Fibroblast of the aortic adventitia (primary cell): ENCODE measurements around the gene ZNF24. TPM values are rescaled to one million over a fixed set of nuclear protein-coding genes. Genes with fewer than 3 reads are reported as not detected.

Experiments
- DNase-seq: peaks from one replicate; pipeline ENCODE4 v3.0.0-alpha.2; 2010; ENCODE audit warnings: low read depth
- H3K4me3 ChIP-seq: 2 replicates; pipeline ENCODE4 v1.5.1; 2011; ENCODE audit warnings: low read depth, mild to moderate bottlenecking, control low read depth, low read length, moderate library complexity
- total RNA-seq: library from RNA; depleted of rRNA; stranded (reverse); fragments of >200 nt; gene quantifications from 2 replicates; pipeline ENCODE4 v1.2.3, GENCODE V29; 2012; ENCODE audit warnings: low replicate concordance
- TF ChIP-seq, protein P1 (sequence below): IDR thresholded peaks from 2 replicates; pipeline ENCODE4 v1.5.1; 2011; ENCODE audit warnings: mild to moderate bottlenecking, low read length, control low read depth, inconsistent platforms; ENCODE audit not compliant: insufficient read depth

ZNF24 gene
- total RNA-seq, 1 donor: 29.4 TPM

DNA sequence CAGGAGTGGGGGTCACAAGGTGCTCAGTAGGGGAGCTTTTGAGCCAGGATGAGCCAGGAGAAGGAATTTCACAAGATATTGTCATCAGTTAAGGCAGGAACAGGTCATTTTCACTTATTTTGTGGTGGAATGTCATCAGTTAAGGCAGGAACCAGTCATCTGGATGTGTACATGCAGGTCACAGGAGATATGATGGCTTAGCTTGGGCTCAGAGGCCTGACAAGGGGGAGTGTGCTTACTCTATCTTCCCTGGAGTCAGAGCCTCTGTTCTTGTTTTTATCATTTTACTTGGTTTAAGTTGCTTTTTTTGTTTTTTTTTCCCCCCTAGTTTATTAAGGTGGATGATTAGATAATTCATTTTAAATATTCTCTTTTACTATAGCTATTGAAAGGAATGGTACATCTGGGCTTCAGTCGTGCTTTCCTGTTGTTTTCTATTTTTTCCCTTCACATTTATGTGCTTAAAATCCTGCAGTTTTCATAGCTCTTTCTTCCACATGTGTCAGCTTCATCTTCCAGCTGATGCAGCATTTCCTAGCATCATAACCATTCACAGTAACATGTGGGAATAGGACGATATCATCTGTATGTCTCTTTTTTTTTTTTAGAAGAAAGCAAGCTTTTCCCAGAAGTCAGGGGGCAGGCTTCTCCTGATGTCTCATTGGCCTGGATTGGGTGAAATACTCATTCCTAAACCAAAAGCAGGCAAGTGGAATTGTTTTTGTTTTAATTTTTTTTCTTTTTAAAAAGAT is 17.5 kb upstream of the ZNF24 start:
- TF ChIP-seq, protein P1, sequence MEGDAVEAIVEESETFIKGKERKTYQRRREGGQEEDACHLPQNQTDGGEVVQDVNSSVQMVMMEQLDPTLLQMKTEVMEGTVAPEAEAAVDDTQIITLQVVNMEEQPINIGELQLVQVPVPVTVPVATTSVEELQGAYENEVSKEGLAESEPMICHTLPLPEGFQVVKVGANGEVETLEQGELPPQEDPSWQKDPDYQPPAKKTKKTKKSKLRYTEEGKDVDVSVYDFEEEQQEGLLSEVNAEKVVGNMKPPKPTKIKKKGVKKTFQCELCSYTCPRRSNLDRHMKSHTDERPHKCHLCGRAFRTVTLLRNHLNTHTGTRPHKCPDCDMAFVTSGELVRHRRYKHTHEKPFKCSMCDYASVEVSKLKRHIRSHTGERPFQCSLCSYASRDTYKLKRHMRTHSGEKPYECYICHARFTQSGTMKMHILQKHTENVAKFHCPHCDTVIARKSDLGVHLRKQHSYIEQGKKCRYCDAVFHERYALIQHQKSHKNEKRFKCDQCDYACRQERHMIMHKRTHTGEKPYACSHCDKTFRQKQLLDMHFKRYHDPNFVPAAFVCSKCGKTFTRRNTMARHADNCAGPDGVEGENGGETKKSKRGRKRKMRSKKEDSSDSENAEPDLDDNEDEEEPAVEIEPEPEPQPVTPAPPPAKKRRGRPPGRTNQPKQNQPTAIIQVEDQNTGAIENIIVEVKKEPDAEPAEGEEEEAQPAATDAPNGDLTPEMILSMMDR: no peak
- no peak overlapping the region for H3K4me3 ChIP-seq
- DNase-seq: no peak

DNA sequence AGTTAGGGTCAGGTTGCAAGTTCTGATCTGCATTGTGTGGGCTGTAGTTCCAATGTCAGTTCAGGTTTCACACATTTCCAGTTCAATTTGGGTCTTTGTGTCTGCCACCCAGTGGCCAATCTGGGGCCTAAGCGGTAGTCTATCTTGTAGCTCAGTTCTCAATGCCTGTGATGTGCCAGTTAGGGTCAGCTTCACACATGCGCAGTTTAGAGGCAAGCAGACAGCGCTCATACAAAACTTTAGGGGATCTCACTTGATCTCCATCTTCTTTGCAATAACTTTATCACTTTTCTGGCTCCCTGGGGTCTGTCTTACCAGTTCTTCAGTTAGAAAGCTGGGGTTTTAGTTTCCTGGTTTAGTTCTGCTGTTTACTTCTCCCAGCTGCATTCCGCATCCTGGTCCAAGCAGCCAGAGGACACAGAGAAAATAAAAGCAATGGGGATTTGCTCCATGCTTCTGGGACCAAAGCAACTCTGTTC is 11.0 kb upstream of the ZNF24 start:
- TF ChIP-seq, protein P1: peak; percentile 87
- H3K4me3 ChIP-seq: no peak overlapping the region
- peak; percentile 89 for DNase-seq

DNA sequence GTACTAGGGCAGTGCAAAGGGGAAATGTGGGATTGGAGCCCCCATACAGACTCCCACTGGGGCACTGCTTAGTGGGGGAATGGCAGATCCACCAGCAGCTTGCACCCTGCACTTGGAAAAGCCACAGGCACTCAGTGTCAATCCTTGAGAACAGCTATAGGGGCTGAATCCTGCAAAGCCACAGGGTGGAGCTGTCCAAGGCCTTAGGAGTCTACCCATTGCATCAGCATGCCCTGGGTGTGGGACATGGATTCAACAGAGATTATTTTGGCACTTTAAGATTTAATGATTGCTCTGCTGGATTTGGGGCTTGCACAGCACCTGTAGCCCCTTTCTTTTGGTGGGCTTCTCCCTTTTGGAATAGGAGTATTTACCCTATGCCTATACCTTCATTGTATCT is 8.6 kb upstream of the ZNF24 start:
- DNase-seq: no peak
- H3K4me3 ChIP-seq: no peak overlapping the region
- TF ChIP-seq, protein P1: no peak

DNA sequence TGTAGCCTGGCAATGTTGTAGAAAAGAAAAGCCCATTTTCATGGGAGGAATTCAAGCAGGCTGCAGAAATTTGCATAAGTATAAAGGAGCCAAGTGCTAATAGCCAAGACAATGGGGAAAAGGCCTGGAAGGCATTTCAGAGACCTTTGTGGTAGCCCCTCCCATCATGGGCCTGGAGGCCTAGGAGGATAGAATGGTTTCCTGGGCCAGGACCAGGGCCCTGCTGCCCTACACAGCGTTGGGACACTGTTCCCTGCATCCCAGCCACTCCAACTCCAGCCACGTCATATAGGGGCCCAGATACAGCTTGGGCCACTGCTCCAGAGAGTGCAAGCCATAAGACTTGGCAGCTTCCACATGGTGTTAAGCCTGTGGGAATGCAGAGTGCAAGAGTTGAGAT is 8.1 kb upstream of the ZNF24 start:
- TF ChIP-seq, protein P1: no peak
- DNase-seq: no peak
- no peak overlapping the region for H3K4me3 ChIP-seq

DNA sequence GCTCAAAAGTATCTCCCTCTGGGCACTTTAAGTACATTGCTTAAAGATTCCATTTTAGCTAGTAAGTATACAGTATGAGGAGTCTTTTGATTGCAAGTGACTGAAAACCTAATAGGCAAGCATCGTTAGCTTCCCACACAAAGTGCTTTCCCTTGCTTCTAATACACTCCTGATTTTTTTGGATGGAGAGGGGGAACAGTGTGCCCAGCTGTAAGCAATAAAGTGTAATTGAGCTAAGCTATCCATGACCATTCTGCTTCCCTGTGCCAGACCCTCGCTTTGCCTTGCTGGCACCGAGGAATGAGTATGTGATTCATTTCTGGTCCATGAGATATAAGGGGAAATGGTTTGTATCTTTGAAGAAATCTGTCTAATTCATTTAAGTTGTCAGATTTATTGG is 3.8 kb upstream of the ZNF24 start:
- DNase-seq: no peak
- TF ChIP-seq, protein P1: no peak
- H3K4me3 ChIP-seq: no peak overlapping the region

DNA sequence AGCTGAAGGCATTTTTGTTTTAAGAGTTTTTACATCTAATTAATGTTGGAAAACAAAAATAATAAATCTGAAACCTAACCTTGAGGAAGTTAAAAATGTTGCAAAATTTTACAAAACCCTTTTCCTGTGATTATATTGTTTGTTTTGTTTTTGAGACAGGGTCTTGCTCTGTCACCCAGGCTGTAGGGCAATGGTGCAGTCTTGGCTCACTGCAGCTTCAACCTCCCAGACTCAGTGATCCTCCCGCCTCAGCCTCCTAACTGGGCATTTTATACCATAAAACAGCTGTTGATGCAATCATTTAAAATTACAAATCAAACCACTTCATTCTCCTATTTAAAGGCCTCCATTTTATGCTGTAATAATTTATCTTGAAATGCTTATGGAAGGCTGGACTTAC is 1.7 kb upstream of the ZNF24 start:
- TF ChIP-seq, protein P1: no peak
- no peak for DNase-seq
- no peak overlapping the region for H3K4me3 ChIP-seq

DNA sequence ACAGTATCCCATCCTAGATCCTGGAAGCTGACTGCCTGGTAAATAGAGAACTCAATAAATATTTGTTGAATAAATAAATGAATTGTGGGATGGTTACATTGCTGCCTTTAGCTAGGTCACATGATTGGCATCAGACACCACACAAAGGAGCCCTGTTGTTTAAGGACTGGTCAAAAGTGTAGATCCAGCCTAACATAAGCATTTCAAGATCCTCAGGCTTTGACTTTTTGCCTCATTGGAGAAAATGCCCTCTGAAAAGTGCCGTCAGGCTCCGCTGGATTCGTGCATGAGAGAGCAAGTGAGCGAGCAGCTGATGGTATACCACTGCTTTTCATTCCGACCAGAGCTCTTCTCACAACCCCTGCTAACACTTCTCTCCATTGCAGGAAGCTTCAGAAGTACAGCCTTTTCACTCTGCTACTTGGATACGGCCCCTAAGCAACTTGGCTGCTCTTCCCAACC is 1.3 kb upstream of the ZNF24 start:
- DNase-seq: peak; percentile 57
- TF ChIP-seq, protein P1: no peak
- no peak overlapping the region for H3K4me3 ChIP-seq
